GM12864 (cell line): Measurements from ENCODE around the gene C3.
A peak's percentile ranks its signal among the peaks of the same experiment; 100 is the strongest.

Experiments used
- DNase-seq: peaks from one replicate; pipeline ENCODE4 v3.0.0-alpha.2; 2011; ENCODE audit warnings: low read depth
- H3K4me3 ChIP-seq: 2 replicates; pipeline ENCODE4 v1.5.1; 2011; ENCODE audit warnings: mild to moderate bottlenecking, low read depth, low read length, control low read depth
- CTCF ChIP-seq: IDR thresholded peaks from 2 replicates; pipeline ENCODE4 v1.5.1; 2011; ENCODE audit warnings: low read depth, mild to moderate bottlenecking, moderate library complexity, low read length, control low read depth, inconsistent platforms; ENCODE audit errors: missing control alignments

C3 gene

DNA sequence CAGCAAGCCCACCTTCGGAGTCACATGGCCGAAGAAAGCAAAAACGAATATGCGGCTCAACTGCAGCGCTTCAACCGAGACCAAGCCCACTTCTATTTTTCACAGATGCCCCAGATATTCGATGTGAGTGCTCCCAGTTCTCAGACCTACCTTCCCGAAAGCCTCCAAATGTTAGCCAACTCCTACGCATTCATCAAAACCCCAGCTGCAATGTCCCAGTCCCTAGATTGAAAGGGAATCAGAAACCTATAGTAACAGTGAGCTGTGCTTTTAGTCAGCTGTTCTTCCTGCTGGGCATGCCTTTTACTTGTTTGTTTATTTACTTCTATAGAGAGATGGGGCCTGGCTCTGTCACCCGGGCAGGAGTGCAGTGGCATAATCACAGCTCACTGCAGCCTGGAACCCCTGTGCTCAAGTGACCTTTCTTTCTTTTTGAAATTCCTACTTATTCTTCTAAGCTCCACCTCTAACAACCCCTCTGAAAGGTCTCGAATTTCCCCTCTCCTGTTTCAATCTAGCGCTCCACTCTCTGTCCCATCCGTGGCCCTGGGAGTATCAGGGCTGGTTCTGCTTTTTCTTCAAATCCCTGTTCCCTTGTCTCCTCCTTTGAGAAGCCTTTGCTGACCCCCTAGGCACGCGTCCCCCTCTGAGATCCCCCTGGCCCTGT is 23.4 kb upstream of the C3 start:
- DNase-seq: no peak
- H3K4me3 ChIP-seq: no peak overlapping the region
- no peak for TF ChIP-seq CTCF

DNA sequence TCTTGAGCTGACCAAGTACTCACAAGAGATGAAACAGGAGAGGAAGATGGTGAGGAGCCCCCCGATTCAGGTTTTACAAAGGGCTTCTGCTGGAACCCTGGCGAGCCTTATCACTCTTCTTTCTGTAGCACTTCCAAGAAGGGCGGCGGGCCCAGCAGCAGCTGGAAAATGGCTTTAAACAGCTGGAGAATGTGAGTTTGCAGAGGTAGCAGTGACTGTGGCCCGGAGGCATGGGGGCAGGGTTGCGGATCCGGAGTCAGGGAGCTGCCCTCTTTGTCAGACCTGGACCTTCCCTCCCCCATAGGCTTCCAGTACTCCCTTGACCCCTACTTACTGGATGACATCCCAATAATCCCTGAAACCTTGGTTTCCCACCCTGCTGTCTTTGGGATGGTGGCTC is 22.6 kb upstream of the C3 start:
- TF ChIP-seq CTCF: no peak
- no peak overlapping the region for H3K4me3 ChIP-seq
- no peak for DNase-seq

DNA sequence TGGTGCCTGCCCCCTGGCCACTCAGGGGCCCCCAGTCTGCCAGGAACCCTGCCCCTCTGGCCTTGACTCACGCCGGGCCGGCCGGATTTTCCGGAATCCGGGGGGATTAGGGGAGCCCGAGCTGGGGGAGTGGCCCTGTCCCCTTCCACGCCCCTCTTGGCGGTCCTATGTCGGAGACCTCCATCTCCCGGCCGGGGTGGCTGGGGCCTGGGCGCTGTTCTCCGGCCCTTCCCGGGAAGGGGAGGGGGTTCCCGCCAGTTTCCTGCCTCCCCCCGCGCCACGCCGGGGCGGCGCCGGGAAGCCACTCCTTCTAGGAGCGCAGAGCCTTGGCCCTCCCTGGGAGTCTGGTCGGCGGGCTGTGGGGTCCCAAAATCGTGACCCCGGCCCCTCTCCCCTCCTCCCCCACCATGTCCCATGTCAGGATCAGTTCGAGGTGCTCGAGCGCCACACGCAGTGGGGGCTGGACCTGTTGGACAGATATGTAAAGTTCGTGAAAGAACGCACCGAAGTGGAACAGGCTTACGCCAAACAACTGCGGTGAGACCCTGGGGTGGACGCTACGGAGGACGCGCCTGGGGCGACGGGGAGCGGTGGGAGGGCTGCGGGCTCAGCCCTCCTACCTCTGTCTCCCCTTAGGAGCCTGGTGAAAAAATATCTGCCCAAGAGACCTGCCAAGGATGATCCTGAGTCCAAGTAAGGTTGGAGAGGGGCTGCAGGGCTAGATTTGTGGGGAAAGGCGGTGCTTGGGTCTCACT is 20.3 kb upstream of the C3 start:
- DNase-seq: no peak
- TF ChIP-seq CTCF: no peak
- H3K4me3 ChIP-seq: peak overlapping the region; percentile 71

DNA sequence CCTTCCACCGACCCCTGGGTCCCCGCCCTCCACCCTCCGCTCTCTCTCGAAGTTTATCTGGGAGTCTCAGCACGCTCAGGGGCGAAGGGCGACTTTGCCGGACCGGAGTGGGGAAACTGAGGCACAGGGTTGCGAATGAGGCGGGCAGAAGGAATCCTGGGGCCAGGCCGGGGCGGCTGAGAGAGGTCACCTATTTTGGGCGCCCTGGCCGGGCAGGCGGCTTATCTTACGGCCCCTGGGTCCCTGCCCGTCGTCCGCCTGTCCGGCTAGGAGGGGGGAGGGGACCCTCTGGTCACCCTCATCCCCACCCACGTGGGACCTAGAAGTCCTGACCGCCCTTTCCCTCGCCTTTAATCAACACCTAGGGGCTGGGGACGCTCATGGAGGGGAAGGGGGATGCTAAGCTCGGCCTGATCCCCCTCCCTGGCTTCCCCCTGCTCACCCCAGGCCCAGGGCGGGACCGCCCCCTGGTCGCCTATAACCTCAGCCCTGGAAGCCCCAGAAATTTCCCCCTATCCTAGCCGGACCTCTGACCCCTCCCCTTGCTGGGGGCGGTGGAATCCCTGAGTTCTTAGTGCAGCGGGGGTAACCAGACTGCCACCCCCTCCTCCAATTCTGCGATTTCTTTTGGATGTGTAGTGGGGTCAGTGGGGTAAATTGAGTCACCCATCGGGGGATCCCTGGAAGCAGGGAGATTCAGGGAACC is 19.6 kb upstream of the C3 start:
- no peak for DNase-seq
- TF ChIP-seq CTCF: no peak
- H3K4me3 ChIP-seq: peak overlapping the region; percentile 71

GRCh38 chr19:6739390-6739882 is 19.0 kb upstream of the C3 start, which contains the start of gene TRIP10:
TSS of gene TRIP10 (plus strand) at chr19:6739680. CDS start at chr19:6739762, 82 bp downstream.
- peak within 1 kb of the TSS; percentile 71 for H3K4me3 ChIP-seq
- no peak for DNase-seq
- TF ChIP-seq CTCF: no peak

DNA sequence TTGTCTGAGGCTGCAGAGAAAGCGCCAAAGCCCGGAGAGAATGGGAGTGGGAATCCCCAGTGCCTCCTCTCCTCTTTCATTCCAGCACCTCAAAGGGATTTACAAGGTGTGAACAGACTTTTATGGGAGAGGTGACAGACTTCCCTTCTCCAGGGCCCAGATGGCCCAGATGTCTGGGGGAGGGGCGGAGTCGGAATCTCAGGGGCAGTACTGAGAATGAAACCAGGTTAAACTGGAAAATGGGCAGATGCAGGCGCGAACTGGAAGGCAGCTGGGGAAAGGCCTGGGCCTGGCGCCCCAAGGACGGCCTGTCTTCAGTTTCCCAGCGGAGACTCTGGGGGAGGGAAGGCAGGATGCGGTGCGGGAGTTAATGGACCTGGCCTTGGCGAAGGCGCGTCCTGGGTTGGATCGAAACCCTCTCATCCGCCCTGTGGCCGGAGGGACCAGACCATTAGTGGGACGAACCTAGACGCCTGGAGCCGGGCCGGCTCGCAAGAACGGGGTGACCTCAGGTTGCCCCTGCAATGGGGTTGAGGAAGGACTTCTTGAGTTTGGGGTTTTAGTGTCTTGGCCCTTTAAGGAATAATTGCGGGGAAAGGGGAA is 18.4 kb upstream of the C3 start:
- no peak for TF ChIP-seq CTCF

More for the DNA sequence above, 18.4 kb upstream of the C3 start:
- peak overlapping the region; percentile 41 for H3K4me3 ChIP-seq
- DNase-seq: no peak
